ENCODE results near the gene NAT8. TPM values are rescaled to one million over a fixed set of nuclear protein-coding genes. Genes with fewer than 3 reads are reported as not detected.

Gene NAT8
- total and polyA plus RNA-seq, 2 of the 8 experiments (the other 6 are each of a cell fraction or from before 2014, with no cell fraction given) = not detected

DNA sequence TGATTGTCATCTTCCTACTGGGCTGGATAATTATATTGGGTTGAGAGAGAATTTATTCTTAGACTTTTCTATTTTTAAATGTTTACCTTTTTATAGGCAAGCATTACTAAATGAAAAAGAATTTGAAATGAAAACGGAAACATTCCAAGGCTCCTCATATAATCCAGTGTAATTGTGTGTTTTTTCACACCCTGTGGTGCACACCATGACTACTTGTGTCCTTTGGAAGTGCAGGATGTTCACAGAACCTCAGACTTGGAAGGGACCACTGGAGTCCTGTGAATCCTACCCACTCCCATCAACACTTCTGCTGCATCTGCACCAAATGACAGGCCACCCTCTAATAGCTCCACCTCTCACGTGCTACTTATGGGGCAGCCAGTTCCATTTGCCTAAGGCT, 48.0 kb downstream of the NAT8 start:
- WGBS, 2 experiments (ENCODE audit: extremely low coverage in 1 of 2, insufficient coverage in 1 of 2, insufficient read length in 1 of 2, insufficient replicate concordance in 2 of 2, low coverage in 1 of 2, low lambda C conversion rate in 2 of 2, missing lambda C conversion rate in 1 of 2) = 98% methylated on average over 2 of the region's 2 CpGs; no CpG with 5 or more reads in 1 of the 2 experiments
- no peak for FAIRE-seq
- H2BK20ac ChIP-seq (ENCODE audit: low read length) = no peak overlapping the region
- no peak for TF ChIP-seq NANOG (IDR thresholded peaks at IDR 0.05; ENCODE audit: insufficient read depth, low read depth, low read length, poor library complexity, severe bottlenecking)
- TF ChIP-seq JUN (IDR thresholded peaks at IDR 0.05; ENCODE audit: low read depth, low read length) = no peak
- TF ChIP-seq TEAD4 (IDR thresholded peaks at IDR 0.05; ENCODE audit: low read depth, low read length) = no peak
- TF ChIP-seq SUZ12 (IDR thresholded peaks at IDR 0.05; ENCODE audit: low read length) = no peak
- TF ChIP-seq ASH2L (IDR thresholded peaks at IDR 0.05; ENCODE audit: low read length) = no peak
- no peak for TF ChIP-seq CEBPB (IDR thresholded peaks at IDR 0.05; ENCODE audit: low read depth, low read length)
- TF ChIP-seq TBP (IDR thresholded peaks at IDR 0.05; ENCODE audit: low read depth, low read length) = no peak
- no peak for TF ChIP-seq EGR1 (IDR thresholded peaks at IDR 0.05; ENCODE audit: borderline replicate concordance, low read depth, low read length)

More for the DNA sequence above, 48.0 kb downstream of the NAT8 start:
- H3K9ac ChIP-seq (replicated peaks in 1 of 4; ENCODE audit: extremely low read depth in 1 of 4, low read depth in 3 of 4, low read length in 3 of 4) = no peak overlapping the region
- H3K36me3 ChIP-seq (ENCODE audit: control insufficient read depth in 2 of 4, insufficient read depth in 4 of 4, low read length in 3 of 4) = no peaks in the 10 kb centered on the region
- no peaks in the 10 kb centered on the region for H3K79me2 ChIP-seq (ENCODE audit: control insufficient read depth in 1 of 2, insufficient read depth in 2 of 2, low read length in 2 of 2)
- H3K56ac ChIP-seq (replicated peaks; ENCODE audit: insufficient read length, low read depth, low read length) = no peak overlapping the region
- H3K9me3 ChIP-seq (ENCODE audit: insufficient read depth in 2 of 2, low read depth in 1 of 2, low read length in 1 of 2) = 0 out of 4 replicates have a peak, but pooled peaks cover 0 to 2% of the 10 kb centered on the region in 2 experiments
- CTCF ChIA-PET (ENCODE audit: partially characterized antibody) = no interaction called here
- H3K4me2 ChIP-seq (ENCODE audit: insufficient read depth in 1 of 2, low read depth in 2 of 2, low read length in 2 of 2) = no peak overlapping the region
- no peak overlapping the region for H3K4me3 ChIP-seq (ENCODE audit: extremely low read depth in 1 of 4, insufficient read depth in 2 of 4, low read depth in 3 of 4, low read length in 4 of 4)
- H4K91ac ChIP-seq (replicated peaks; ENCODE audit: insufficient read length, low read length) = no peak overlapping the region
- H3K4ac ChIP-seq (replicated peaks; ENCODE audit: insufficient read length, low read depth, low read length) = no peak overlapping the region
- POLR2A ChIA-PET (ENCODE audit: partially characterized antibody) = no interaction called here
- no peak for DNase-seq (ENCODE audit: low read depth in 1 of 2, low spot score in 2 of 2)
- no peak overlapping the region for H2AFZ ChIP-seq (ENCODE audit: low read length)
- H3K27me3 ChIP-seq (replicated peaks in 1 of 4; ENCODE audit: control insufficient read depth in 3 of 4, extremely low read depth in 1 of 4, insufficient read depth in 3 of 4, low read length in 3 of 4) = no peaks in the 10 kb centered on the region
- H3K18ac ChIP-seq (ENCODE audit: extremely low read depth, low read length) = no peak overlapping the region
- H3K27ac ChIP-seq (ENCODE audit: low read depth, low read length) = no peak overlapping the region
- no peaks in the 10 kb centered on the region for H3K23me2 ChIP-seq (ENCODE audit: low read depth, low read length)
- no peaks in the 10 kb centered on the region for H4K20me1 ChIP-seq (replicated peaks in 1 of 2; ENCODE audit: control insufficient read depth in 1 of 2, insufficient read depth in 2 of 2, low read length in 2 of 2)
- no peak overlapping the region for H2BK12ac ChIP-seq (ENCODE audit: low read depth, low read length)
- H3K23ac ChIP-seq (ENCODE audit: insufficient read length) = no peak overlapping the region
- no peak overlapping the region for H4K5ac ChIP-seq (ENCODE audit: insufficient read length, low read depth, low read length)
- no peaks in the 10 kb centered on the region for H3K79me1 ChIP-seq (ENCODE audit: low read depth, low read length)
- H4K8ac ChIP-seq (ENCODE audit: extremely low read depth, insufficient read depth, low read length) = no peak overlapping the region
- no peak overlapping the region for H2AK5ac ChIP-seq (ENCODE audit: low read depth, low read length)
- H2BK120ac ChIP-seq (replicated peaks; ENCODE audit: low read depth, low read length) = no peak overlapping the region
- H2BK15ac ChIP-seq (ENCODE audit: low read length) = no peak overlapping the region
- no peaks in the 10 kb centered on the region for H3K4me1 ChIP-seq (replicated peaks in 1 of 4; ENCODE audit: control insufficient read depth in 3 of 4, insufficient read depth in 4 of 4, low read length in 3 of 4)
- H3K14ac ChIP-seq (ENCODE audit: insufficient read length) = no peak overlapping the region
- H2BK5ac ChIP-seq (ENCODE audit: low read depth, low read length) = no peak overlapping the region
